WTC11 (cell line): ENCODE results near the gene ITPR1. TPM values are rescaled to one million over a fixed set of nuclear protein-coding genes. Genes with fewer than 3 reads are reported as not detected.

Source experiments
- ATAC-seq: fragments of 200-7000 bp; cut with Tn5 transposase; 2 replicates; pipeline ENCODE4 v1.10.0; 2021; ENCODE audit warnings: mild to moderate bottlenecking, moderate library complexity
- CTCF ChIA-PET: fragments of 300-600 bp; sonication (Branson Sonifier 250); formaldehyde crosslinking; loops from one replicate; lab custom pipeline; 2021; ENCODE audit warnings: antibody characterized with exemption; lab: Charles Lee
- POLR2A ChIA-PET: fragments of 350-600 bp; sonication (Branson Sonifier 250); formaldehyde crosslinking; loops from one replicate; lab custom pipeline; 2021; ENCODE audit warnings: antibody characterized with exemption; lab: Charles Lee
- DNase-seq: peaks from one replicate; pipeline ENCODE4 v3.0.0; 2021; ENCODE audit warnings: low spot score
- H3K27ac Mint-ChIP-seq: 2 replicates; pipeline ENCODE4 v1.8.0; 2021; ENCODE audit warnings: mixed read lengths
- H3K27me3 Mint-ChIP-seq: 2 replicates; pipeline ENCODE4 v1.8.0; 2021; ENCODE audit warnings: low read depth, mild to moderate bottlenecking, moderate library complexity, mixed read lengths
- H3K36me3 Mint-ChIP-seq: 2 replicates; pipeline ENCODE4 v1.8.0; 2021; ENCODE audit warnings: mixed read lengths
- H3K4me1 Mint-ChIP-seq: 2 replicates; pipeline ENCODE4 v1.8.0; 2022; ENCODE audit warnings: mixed read lengths
- H3K4me3 Mint-ChIP-seq: 2 replicates; pipeline ENCODE4 v1.8.0; 2021; ENCODE audit warnings: mild to moderate bottlenecking, moderate library complexity, mixed read lengths
- H3K9me3 Mint-ChIP-seq: 2 replicates; pipeline ENCODE4 v1.8.0; 2021; ENCODE audit warnings: mixed read lengths
- AR ChIP-seq: fragments of 250-450 bp; sonication (Bioruptor Pico); IDR thresholded peaks from 2 replicates; pipeline ENCODE4 v1.9.0; 2021; ENCODE audit warnings: mild to moderate bottlenecking
- ATF1 ChIP-seq: sonication (generic); formaldehyde crosslinking; IDR thresholded peaks from 2 replicates; pipeline ENCODE4 v1.8.1; 2023; ENCODE audit warnings: mild to moderate bottlenecking, moderate library complexity, missing genetic modification reagents
- ATF6 ChIP-seq: sonication (generic); formaldehyde crosslinking; IDR thresholded peaks from 2 replicates; pipeline ENCODE4 v1.8.1; 2023; ENCODE audit warnings: mild to moderate bottlenecking, missing genetic modification reagents
- CTCF ChIP-seq: fragments of 200-600 bp; IDR thresholded peaks from 2 replicates; pipeline ENCODE4 v1.8.0; 2022; ENCODE audit warnings: antibody characterized with exemption
- FOXJ3 ChIP-seq: sonication (generic); formaldehyde crosslinking; IDR thresholded peaks from 2 replicates; pipeline ENCODE4 v1.9.0; 2021; ENCODE audit warnings: missing genetic modification reagents, mild to moderate bottlenecking, borderline replicate concordance
- FOXP1 ChIP-seq: sonication (generic); formaldehyde crosslinking; IDR thresholded peaks from 2 replicates; pipeline ENCODE4 v1.8.0; 2022; ENCODE audit warnings: missing genetic modification reagents, mild to moderate bottlenecking, moderate library complexity, borderline replicate concordance
- HMGA2 ChIP-seq: fragments of 250-450 bp; sonication (Bioruptor Pico); IDR thresholded peaks from 2 replicates; pipeline ENCODE4 v1.4.0; 2021; ENCODE audit warnings: mild to moderate bottlenecking, moderate library complexity
- IRF2 ChIP-seq: sonication (generic); formaldehyde crosslinking; IDR thresholded peaks from 2 replicates; pipeline ENCODE4 v1.8.0; 2022; ENCODE audit warnings: low read depth, missing genetic modification reagents, borderline replicate concordance
- NR1H2 ChIP-seq: sonication (generic); formaldehyde crosslinking; IDR thresholded peaks from 2 replicates; pipeline ENCODE4 v1.9.0; 2021; ENCODE audit warnings: mild to moderate bottlenecking, moderate library complexity, missing genetic modification reagents
- RELA ChIP-seq: sonication (generic); formaldehyde crosslinking; IDR thresholded peaks from 2 replicates; pipeline ENCODE4 v1.8.1; 2022; ENCODE audit warnings: missing genetic modification reagents, mild to moderate bottlenecking, borderline replicate concordance
- RORB ChIP-seq: fragments of 250-450 bp; sonication (Bioruptor Pico); IDR thresholded peaks from 2 replicates; pipeline ENCODE4 v1.9.0; 2021; ENCODE audit warnings: mild to moderate bottlenecking
- SMAD4 ChIP-seq: sonication (generic); formaldehyde crosslinking; IDR thresholded peaks from 2 replicates; pipeline ENCODE4 v1.8.0; 2022; ENCODE audit warnings: mild to moderate bottlenecking, missing genetic modification reagents
- SOX15 ChIP-seq: fragments of 250-450 bp; sonication (Bioruptor Pico); IDR thresholded peaks from 2 replicates; pipeline ENCODE4 v1.9.0; 2021; ENCODE audit warnings: mild to moderate bottlenecking
- TCF7 ChIP-seq: sonication (generic); formaldehyde crosslinking; IDR thresholded peaks from 2 replicates; pipeline ENCODE4 v1.8.0; 2022; ENCODE audit warnings: mild to moderate bottlenecking, low read depth, missing genetic modification reagents, moderate library complexity
- TP53 ChIP-seq: sonication (generic); formaldehyde crosslinking; IDR thresholded peaks from 2 replicates; pipeline ENCODE4 v1.8.1; 2023; ENCODE audit warnings: mild to moderate bottlenecking, missing genetic modification reagents
- USF1 ChIP-seq: sonication (generic); formaldehyde crosslinking; IDR thresholded peaks from 2 replicates; pipeline ENCODE4 v1.8.0; 2022; ENCODE audit warnings: mild to moderate bottlenecking, missing genetic modification reagents
- ZMAT4 ChIP-seq: fragments of 250-450 bp; sonication (Bioruptor Pico); IDR thresholded peaks from 2 replicates; pipeline ENCODE4 v1.9.0; 2021; ENCODE audit warnings: mild to moderate bottlenecking
- ZNF232 ChIP-seq: sonication (generic); formaldehyde crosslinking; IDR thresholded peaks from 2 replicates; pipeline ENCODE4 v1.8.0; 2022; ENCODE audit warnings: mild to moderate bottlenecking, missing genetic modification reagents
- ZNF416 ChIP-seq: fragments of 250-450 bp; sonication (Bioruptor Pico); IDR thresholded peaks from 2 replicates; pipeline ENCODE4 v1.9.0; 2021; ENCODE audit warnings: mild to moderate bottlenecking, inconsistent platforms
- ZNF423 ChIP-seq: fragments of 250-450 bp; sonication (Bioruptor Pico); IDR thresholded peaks from 2 replicates; pipeline ENCODE4 v2.1.2; 2022; ENCODE audit warnings: mild to moderate bottlenecking, moderate library complexity
- total RNA-seq: library from RNA; stranded (reverse); gene quantifications from 3 replicates; pipeline ENCODE4 v1.2.3, GENCODE V29; 2021
- TF ChIP-seq, protein P1 (sequence below): fragments of 250-450 bp; sonication (Bioruptor Pico); IDR thresholded peaks from 2 replicates; pipeline ENCODE4 v1.9.0; 2021; ENCODE audit warnings: moderate library complexity, mild to moderate bottlenecking, inconsistent platforms, borderline replicate concordance
- TF ChIP-seq, protein P2 (sequence below): fragments of 250-450 bp; sonication (Bioruptor Pico); IDR thresholded peaks from 2 replicates; pipeline ENCODE4 v1.8.0; 2021; ENCODE audit warnings: mild to moderate bottlenecking
- TF ChIP-seq, protein P3 (sequence below): sonication (generic); formaldehyde crosslinking; conservative IDR thresholded peaks from 2 replicates; pipeline ENCODE4 v1.8.1; 2022; ENCODE audit warnings: mild to moderate bottlenecking, missing genetic modification reagents

Gene ITPR1
- total RNA-seq, 1 experiment from 2014 or later, result 11.8 TPM

GRCh38 chr3:4833471-4833870 lies 340.3 kb downstream of the ITPR1 start:
- Mint-ChIP-seq H3K27me3 (no peaks in the 10 kb centered on the region), H3K27ac (no peak overlapping the region), H3K4me3 (no peak overlapping the region), H3K4me1 (peaks cover 17% of the 10 kb centered on the region), H3K36me3 (no peaks in the 10 kb centered on the region), H3K9me3 (no peaks in the 10 kb centered on the region)
- DNase-seq (no peak), ATAC-seq (no peak)
- CTCF ChIA-PET, result interaction anchor here (1.5 kb wide), 1 partner anchor 146 kb away, joined by 3 read pairs; the partner anchor contains the start of gene BHLHE40
- POLR2A ChIA-PET, result no interaction called here
- TF ChIP-seq SMAD4 (CRISPR knock-in tag) (no peak), TP53 (CRISPR knock-in tag) (no peak), SOX15 (no peak), ZNF232 (no peak), ZNF423 (CRISPR knock-in tag) (no peak), CTCF (no peak), RORB (CRISPR knock-in tag) (no peak), FOXJ3 (CRISPR knock-in tag) (no peak), USF1 (no peak), HMGA2 (CRISPR knock-in tag) (no peak), RELA (no peak), FOXP1 (CRISPR knock-in tag) (no peak), TCF7 (CRISPR knock-in tag) (no peak)

GRCh38 chr3:4834403-4834866 lies 341.3 kb downstream of the ITPR1 start:
- DNase-seq (no peak), ATAC-seq (no peak)
- H3K36me3 Mint-ChIP-seq, result no peaks in the 10 kb centered on the region
- no peak overlapping the region for H3K4me3 Mint-ChIP-seq
- TF ChIP-seq IRF2 (CRISPR knock-in tag) (no peak), RORB (CRISPR knock-in tag) (no peak), ATF6 (CRISPR knock-in tag) (no peak), FOXJ3 (CRISPR knock-in tag) (no peak), SMAD4 (CRISPR knock-in tag) (no peak)
- TF ChIP-seq, protein P1, sequence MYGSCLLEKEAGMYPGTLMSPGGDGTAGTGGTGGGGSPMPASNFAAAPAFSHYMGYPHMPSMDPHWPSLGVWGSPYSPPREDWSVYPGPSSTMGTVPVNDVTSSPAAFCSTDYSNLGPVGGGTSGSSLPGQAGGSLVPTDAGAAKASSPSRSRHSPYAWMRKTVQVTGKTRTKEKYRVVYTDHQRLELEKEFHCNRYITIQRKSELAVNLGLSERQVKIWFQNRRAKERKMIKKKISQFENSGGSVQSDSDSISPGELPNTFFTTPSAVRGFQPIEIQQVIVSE (CRISPR knock-in tag), result no peak
- TF ChIP-seq, protein P2, sequence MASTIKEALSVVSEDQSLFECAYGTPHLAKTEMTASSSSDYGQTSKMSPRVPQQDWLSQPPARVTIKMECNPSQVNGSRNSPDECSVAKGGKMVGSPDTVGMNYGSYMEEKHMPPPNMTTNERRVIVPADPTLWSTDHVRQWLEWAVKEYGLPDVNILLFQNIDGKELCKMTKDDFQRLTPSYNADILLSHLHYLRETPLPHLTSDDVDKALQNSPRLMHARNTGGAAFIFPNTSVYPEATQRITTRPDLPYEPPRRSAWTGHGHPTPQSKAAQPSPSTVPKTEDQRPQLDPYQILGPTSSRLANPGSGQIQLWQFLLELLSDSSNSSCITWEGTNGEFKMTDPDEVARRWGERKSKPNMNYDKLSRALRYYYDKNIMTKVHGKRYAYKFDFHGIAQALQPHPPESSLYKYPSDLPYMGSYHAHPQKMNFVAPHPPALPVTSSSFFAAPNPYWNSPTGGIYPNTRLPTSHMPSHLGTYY, result no peak
- peaks cover 17% of the 10 kb centered on the region for H3K4me1 Mint-ChIP-seq
- no peak overlapping the region for H3K27ac Mint-ChIP-seq
- no peaks in the 10 kb centered on the region for H3K27me3 Mint-ChIP-seq
- ChIA-PET POLR2A (no interaction called here), CTCF (no interaction called here)
- H3K9me3 Mint-ChIP-seq, result no peaks in the 10 kb centered on the region

GRCh38 chr3:4835616-4836043 lies 342.5 kb downstream of the ITPR1 start:
- H3K4me1 Mint-ChIP-seq, result peaks cover 14% of the 10 kb centered on the region
- ATAC-seq (no peak), DNase-seq (no peak)
- H3K27ac Mint-ChIP-seq, result no peak overlapping the region
- no peak overlapping the region for H3K4me3 Mint-ChIP-seq
- POLR2A ChIA-PET, result no interaction called here
- CTCF ChIA-PET, result interaction anchor here (1.0 kb wide), 1 partner anchor 145 kb away, joined by 3 read pairs; no protein-coding TSS in a partner anchor
- H3K9me3 Mint-ChIP-seq, result no peaks in the 10 kb centered on the region
- no peaks in the 10 kb centered on the region for H3K36me3 Mint-ChIP-seq
- H3K27me3 Mint-ChIP-seq, result no peaks in the 10 kb centered on the region
- no peak for TF ChIP-seq ZNF416 (CRISPR knock-in tag)
- no peak for TF ChIP-seq ZMAT4 (CRISPR knock-in tag)
- TF ChIP-seq, protein P3, sequence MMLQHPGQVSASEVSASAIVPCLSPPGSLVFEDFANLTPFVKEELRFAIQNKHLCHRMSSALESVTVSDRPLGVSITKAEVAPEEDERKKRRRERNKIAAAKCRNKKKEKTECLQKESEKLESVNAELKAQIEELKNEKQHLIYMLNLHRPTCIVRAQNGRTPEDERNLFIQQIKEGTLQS, result no peak
- TF ChIP-seq TCF7 (CRISPR knock-in tag), result no peak
- no peak for TF ChIP-seq ATF1
- TF ChIP-seq RELA, result no peak
- no peak for TF ChIP-seq AR
- no peak for TF ChIP-seq NR1H2 (CRISPR knock-in tag)
